K562 (cell line): ENCODE data around the gene PLEKHN1. TPM values are rescaled to one million over a fixed set of nuclear protein-coding genes. Genes with fewer than 3 reads are reported as not detected.

Source experiments
- KLF1 ChIP-seq: fragments of 450-650 bp; IDR thresholded peaks from 2 replicates; pipeline ENCODE4 v1.6.1; 2016; ENCODE audit warnings: missing genetic modification characterization, missing compliant biosample characterization
- LARP7 ChIP-seq: fragments of 450-650 bp; IDR thresholded peaks from 2 replicates; pipeline ENCODE4 v1.6.1; 2016
- MEIS2 ChIP-seq: fragments of 450-650 bp; IDR thresholded peaks from 2 replicates; pipeline ENCODE4 v1.6.1; 2014; ENCODE audit warnings: mild to moderate bottlenecking; ENCODE audit not compliant: partially characterized antibody
- NELFE ChIP-seq: IDR thresholded peaks from 2 replicates; pipeline ENCODE4 v1.6.1; 2011; ENCODE audit warnings: mild to moderate bottlenecking; ENCODE audit not compliant: insufficient read depth, insufficient read length
- NFIC ChIP-seq: fragments of 450-650 bp; IDR thresholded peaks from 2 replicates; pipeline ENCODE4 v1.6.1; 2017; ENCODE audit warnings: mild to moderate bottlenecking, inconsistent platforms
- PTBP1 ChIP-seq: fragments of 200-400 bp; formaldehyde crosslinking; IDR thresholded peaks from 2 replicates; pipeline ENCODE4 v1.6.1; 2017; ENCODE audit warnings: low read depth, low read length
- RBM14 ChIP-seq: fragments of 200-400 bp; formaldehyde crosslinking; IDR thresholded peaks from 2 replicates; pipeline ENCODE4 v1.6.1; 2018; ENCODE audit warnings: low read depth, mild to moderate bottlenecking, low read length, moderate library complexity, borderline replicate concordance; ENCODE audit not compliant: insufficient read depth
- SAFB2 ChIP-seq: fragments of 200-400 bp; formaldehyde crosslinking; IDR thresholded peaks from 2 replicates; pipeline ENCODE4 v1.6.1; 2018; ENCODE audit warnings: borderline replicate concordance, low read length, low read depth, moderate library complexity; ENCODE audit not compliant: severe bottlenecking
- SIN3A ChIP-seq, 2 experiments: fragments of 150-350 bp in 1 of 2; IDR thresholded peaks; 2 replicates each; pipeline ENCODE4 v1.6.1; 2011 to 2016; ENCODE audit warnings: borderline replicate concordance in 2 of 2, low read depth in 2 of 2, low read length in 2 of 2, mild to moderate bottlenecking in 2 of 2, moderate library complexity in 2 of 2; ENCODE audit not compliant: control insufficient read depth in 1 of 2
- ZNF12 ChIP-seq: sonication (generic); formaldehyde crosslinking; IDR thresholded peaks from 2 replicates; pipeline ENCODE4 v1.4.0; 2020; ENCODE audit warnings: mild to moderate bottlenecking, missing genetic modification reagents
- ZNF224 ChIP-seq: sonication (generic); formaldehyde crosslinking; IDR thresholded peaks from 2 replicates; pipeline ENCODE4 v1.8.0; 2022; ENCODE audit warnings: mild to moderate bottlenecking, missing genetic modification reagents
- ZNF668 ChIP-seq: fragments of 250-450 bp; sonication (Bioruptor Pico); IDR thresholded peaks from 2 replicates; pipeline ENCODE4 v1.8.0; 2022; ENCODE audit warnings: mild to moderate bottlenecking, inconsistent platforms
- polyA plus RNA-seq, 8 experiments: library from polyadenylated mRNA; depleted of rRNA in 4 of 8; stranded (reverse) in 5 of 8; unstranded in 3 of 8; fragments of >200 nt; fragmentation: Nextera tagmentation in 2 of 8; fragmentation: Illumina TruSeq in 1 of 8; extraction: Ambion mirVana in 2 of 8; extraction: Trizol in 1 of 8; gene quantifications; 2 replicates each; pipeline versions ENCODE4 v1.2.1 to v1.2.3, GENCODE V29; 2011 to 2014; ENCODE audit warnings: inconsistent platforms in 1 of 8, missing spikeins in 1 of 8
- total RNA-seq, 7 experiments: library from RNA; depleted of rRNA in 6 of 7; stranded (reverse); fragments of >200 nt in 6 of 7; fragmentation: Illumina TruSeq in 2 of 7; extraction: Trizol in 2 of 7; gene quantifications; 2 replicates each; pipeline versions ENCODE4 v1.2.1 to v1.2.3, GENCODE V29; 2011 to 2021; ENCODE audit warnings: low replicate concordance in 1 of 7
- TF ChIP-seq, protein P1 (sequence below): sonication (generic); formaldehyde crosslinking; IDR thresholded peaks from 2 replicates; pipeline ENCODE4 v1.8.0; 2022; ENCODE audit warnings: mild to moderate bottlenecking, missing genetic modification reagents
- TF ChIP-seq, protein P2 (sequence below), 3 experiments: fragments of 200-800 bp in 1 of 3; sonication (Bioruptor generic) in 1 of 3; sonication (generic) in 1 of 3; formaldehyde crosslinking in 1 of 3; IDR thresholded peaks; 2 replicates each; pipeline versions ENCODE4 v1.6.1 to v1.8.0; 2016 to 2022; ENCODE audit warnings: mild to moderate bottlenecking in 2 of 3, missing compliant biosample characterization in 2 of 3, missing genetic modification characterization in 2 of 3, missing genetic modification reagents in 1 of 3
- TF ChIP-seq, protein P3 (sequence below), 3 experiments: IDR thresholded peaks in 2 of 3; conservative IDR thresholded peaks in 1 of 3; 2 replicates each; pipeline ENCODE4 v1.5.1; 2011 to 2012; ENCODE audit warnings: low read length in 3 of 3, mild to moderate bottlenecking in 3 of 3, control low read depth in 2 of 3, improper control_type of control experiment in 1 of 3, inconsistent platforms in 1 of 3, low read depth in 1 of 3, mixed read lengths in 1 of 3, moderate library complexity in 1 of 3; ENCODE audit not compliant: insufficient read depth in 2 of 3
- TF ChIP-seq, protein P4 (sequence below): IDR thresholded peaks from 2 replicates; pipeline ENCODE4 v1.6.1; 2011; ENCODE audit not compliant: insufficient read length; ENCODE audit errors: extremely low read depth
- TF ChIP-seq, protein P5 (sequence below): fragments of 450-650 bp; IDR thresholded peaks from 2 replicates; pipeline ENCODE4 v1.6.1; 2017; ENCODE audit warnings: antibody characterized with exemption, mild to moderate bottlenecking

PLEKHN1 gene
- total and polyA plus RNA-seq, 9 of the 15 experiments (the other 6 are each of a cell fraction or from before 2014, with no cell fraction given) = 0.07 to 1.5 (median 0.13) TPM; not detected in 2

DNA sequence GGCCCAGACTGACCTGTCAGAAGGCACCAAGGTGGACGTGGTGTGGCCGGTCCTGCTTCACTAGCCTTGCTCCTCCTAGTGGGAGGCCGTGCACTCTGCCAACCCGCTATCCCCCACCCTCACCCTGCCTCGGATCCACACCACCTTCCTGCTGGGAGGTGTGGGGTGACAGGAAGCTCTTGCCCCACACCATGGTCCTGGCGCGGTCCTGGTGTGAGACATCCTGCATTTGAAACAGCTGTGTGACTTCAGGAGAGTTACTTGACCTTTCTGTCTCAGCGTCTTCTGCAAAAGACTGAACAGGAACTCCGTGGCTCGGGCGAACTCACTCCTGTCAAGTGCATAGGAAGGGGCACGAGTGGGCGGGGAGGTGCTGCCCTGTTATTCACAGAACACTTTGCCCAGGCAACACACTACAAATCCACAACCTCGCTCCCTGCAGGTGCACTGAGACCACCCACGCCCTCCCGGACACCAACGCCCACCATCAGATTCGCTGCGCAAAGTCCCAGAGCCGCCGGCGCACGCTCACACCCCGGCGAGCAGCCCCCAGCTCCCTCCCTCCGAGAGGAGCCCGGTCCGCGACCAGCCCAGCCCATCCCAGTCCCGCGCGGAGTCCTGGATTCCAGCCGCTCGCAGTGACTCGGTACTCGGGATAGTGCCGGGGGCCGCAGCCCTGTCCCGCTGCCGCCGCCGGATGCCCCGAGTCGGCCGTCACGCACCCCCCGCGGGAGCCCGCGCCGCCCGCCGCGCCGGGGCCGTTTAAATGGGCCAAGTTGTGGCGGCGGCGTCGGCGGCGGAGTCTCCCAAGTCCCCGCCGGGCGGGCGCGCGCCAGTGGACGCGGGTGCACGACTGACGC lies 42.9 kb upstream of the PLEKHN1 start, which contains the start of gene SAMD11 (continued):
- TF ChIP-seq, protein P1, sequence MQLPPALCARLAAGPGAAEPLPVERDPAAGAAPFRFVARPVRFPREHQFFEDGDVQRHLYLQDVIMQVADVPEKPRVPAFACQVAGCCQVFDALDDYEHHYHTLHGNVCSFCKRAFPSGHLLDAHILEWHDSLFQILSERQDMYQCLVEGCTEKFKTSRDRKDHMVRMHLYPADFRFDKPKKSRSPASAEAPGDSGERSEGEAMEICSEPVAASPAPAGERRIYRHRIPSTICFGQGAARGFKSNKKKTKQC (CRISPR knock-in tag) = no peak
- TF ChIP-seq MEIS2 (peak; percentile 29), SAFB2 (no peak), NELFE (no peak), SIN3A (IDR thresholded peaks at IDR 0.05; ENCODE audit: borderline replicate concordance in 2 of 2, control insufficient read depth in 1 of 2, low read depth in 2 of 2, low read length in 2 of 2) (peak; percentile 72 to 91; a peak in 2 of 4 replicates), KLF1 (tag) (no peak), ZNF224 (CRISPR knock-in tag) (no peak), LARP7 (peak; percentile 96), ZNF668 (no peak), NFIC (no peak), RBM14 (no peak), PTBP1 (no peak), ZNF12 (CRISPR knock-in tag) (no peak)
- TF ChIP-seq, protein P2, sequence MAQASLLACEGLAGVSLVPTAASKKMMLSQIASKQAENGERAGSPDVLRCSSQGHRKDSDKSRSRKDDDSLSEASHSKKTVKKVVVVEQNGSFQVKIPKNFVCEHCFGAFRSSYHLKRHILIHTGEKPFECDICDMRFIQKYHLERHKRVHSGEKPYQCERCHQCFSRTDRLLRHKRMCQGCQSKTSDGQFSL (CRISPR knock-in tag; IDR thresholded peaks at IDR 0.05) = 0 out of 2 replicates have a peak, but pooled peaks have one; percentile 46
- TF ChIP-seq, protein P2 (tag; IDR thresholded peaks at IDR 0.05) = no peak
- TF ChIP-seq, protein P3, sequence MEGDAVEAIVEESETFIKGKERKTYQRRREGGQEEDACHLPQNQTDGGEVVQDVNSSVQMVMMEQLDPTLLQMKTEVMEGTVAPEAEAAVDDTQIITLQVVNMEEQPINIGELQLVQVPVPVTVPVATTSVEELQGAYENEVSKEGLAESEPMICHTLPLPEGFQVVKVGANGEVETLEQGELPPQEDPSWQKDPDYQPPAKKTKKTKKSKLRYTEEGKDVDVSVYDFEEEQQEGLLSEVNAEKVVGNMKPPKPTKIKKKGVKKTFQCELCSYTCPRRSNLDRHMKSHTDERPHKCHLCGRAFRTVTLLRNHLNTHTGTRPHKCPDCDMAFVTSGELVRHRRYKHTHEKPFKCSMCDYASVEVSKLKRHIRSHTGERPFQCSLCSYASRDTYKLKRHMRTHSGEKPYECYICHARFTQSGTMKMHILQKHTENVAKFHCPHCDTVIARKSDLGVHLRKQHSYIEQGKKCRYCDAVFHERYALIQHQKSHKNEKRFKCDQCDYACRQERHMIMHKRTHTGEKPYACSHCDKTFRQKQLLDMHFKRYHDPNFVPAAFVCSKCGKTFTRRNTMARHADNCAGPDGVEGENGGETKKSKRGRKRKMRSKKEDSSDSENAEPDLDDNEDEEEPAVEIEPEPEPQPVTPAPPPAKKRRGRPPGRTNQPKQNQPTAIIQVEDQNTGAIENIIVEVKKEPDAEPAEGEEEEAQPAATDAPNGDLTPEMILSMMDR (IDR thresholded peaks at IDR 0.05 in 2 of 3, conservative IDR thresholded peaks at IDR 0.05 in 1 of 3; ENCODE audit: insufficient read depth in 2 of 3, low read depth in 1 of 3, low read length in 3 of 3) = peak in 1 of 3 experiments; percentile 35; a peak in 2 of 6 replicates
- TF ChIP-seq, protein P4, sequence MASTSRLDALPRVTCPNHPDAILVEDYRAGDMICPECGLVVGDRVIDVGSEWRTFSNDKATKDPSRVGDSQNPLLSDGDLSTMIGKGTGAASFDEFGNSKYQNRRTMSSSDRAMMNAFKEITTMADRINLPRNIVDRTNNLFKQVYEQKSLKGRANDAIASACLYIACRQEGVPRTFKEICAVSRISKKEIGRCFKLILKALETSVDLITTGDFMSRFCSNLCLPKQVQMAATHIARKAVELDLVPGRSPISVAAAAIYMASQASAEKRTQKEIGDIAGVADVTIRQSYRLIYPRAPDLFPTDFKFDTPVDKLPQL = no peak
- TF ChIP-seq, protein P5, sequence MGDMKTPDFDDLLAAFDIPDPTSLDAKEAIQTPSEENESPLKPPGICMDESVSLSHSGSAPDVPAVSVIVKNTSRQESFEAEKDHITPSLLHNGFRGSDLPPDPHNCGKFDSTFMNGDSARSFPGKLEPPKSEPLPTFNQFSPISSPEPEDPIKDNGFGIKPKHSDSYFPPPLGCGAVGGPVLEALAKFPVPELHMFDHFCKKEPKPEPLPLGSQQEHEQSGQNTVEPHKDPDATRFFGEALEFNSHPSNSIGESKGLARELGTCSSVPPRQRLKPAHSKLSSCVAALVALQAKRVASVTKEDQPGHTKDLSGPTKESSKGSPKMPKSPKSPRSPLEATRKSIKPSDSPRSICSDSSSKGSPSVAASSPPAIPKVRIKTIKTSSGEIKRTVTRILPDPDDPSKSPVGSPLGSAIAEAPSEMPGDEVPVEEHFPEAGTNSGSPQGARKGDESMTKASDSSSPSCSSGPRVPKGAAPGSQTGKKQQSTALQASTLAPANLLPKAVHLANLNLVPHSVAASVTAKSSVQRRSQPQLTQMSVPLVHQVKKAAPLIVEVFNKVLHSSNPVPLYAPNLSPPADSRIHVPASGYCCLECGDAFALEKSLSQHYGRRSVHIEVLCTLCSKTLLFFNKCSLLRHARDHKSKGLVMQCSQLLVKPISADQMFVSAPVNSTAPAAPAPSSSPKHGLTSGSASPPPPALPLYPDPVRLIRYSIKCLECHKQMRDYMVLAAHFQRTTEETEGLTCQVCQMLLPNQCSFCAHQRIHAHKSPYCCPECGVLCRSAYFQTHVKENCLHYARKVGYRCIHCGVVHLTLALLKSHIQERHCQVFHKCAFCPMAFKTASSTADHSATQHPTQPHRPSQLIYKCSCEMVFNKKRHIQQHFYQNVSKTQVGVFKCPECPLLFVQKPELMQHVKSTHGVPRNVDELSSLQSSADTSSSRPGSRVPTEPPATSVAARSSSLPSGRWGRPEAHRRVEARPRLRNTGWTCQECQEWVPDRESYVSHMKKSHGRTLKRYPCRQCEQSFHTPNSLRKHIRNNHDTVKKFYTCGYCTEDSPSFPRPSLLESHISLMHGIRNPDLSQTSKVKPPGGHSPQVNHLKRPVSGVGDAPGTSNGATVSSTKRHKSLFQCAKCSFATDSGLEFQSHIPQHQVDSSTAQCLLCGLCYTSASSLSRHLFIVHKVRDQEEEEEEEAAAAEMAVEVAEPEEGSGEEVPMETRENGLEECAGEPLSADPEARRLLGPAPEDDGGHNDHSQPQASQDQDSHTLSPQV = no peak
